Tibial artery (tissue), 4 donors: Measurements from ENCODE around the gene ROCK1.

Source experiments
- DNase-seq, 2 donors: peaks; one replicate each; pipeline ENCODE4 v3.0.0-alpha.2; 2019
- H3K27ac ChIP-seq, 2 donors: fragments of 200-600 bp; sonication (generic) in 1 of 2; 1 replicate in 1 of 2; 2 replicates in 1 of 2; pipeline ENCODE4 v1.5.1; 2018 to 2019; ENCODE audit warnings: mild to moderate bottlenecking in 1 of 2
- H3K27me3 ChIP-seq, 2 donors: fragments of 200-600 bp; sonication (generic) in 1 of 2; one replicate each; pipeline versions ENCODE4 v1.5.1 to v1.6.0; 2016 to 2019
- H3K36me3 ChIP-seq, 3 donors: fragments of 200-600 bp; sonication (generic) in 2 of 3; one replicate each; pipeline ENCODE4 v1.5.1; 2016 to 2019; ENCODE audit warnings: mild to moderate bottlenecking in 2 of 3
- H3K4me1 ChIP-seq, 4 donors: fragments of 200-600 bp; sonication (generic) in 2 of 4; 1 replicate in 3 of 4; 2 replicates in 1 of 4; pipeline ENCODE4 v1.5.1; 2016 to 2019
- H3K4me3 ChIP-seq, 2 donors: fragments of 200-600 bp; sonication (generic) in 1 of 2; 1 replicate in 1 of 2; 2 replicates in 1 of 2; pipeline ENCODE4 v1.5.1; 2018 to 2019; ENCODE audit warnings: mild to moderate bottlenecking in 2 of 2
- H3K9me3 ChIP-seq, 3 donors: fragments of 200-600 bp; sonication (generic) in 1 of 3; one replicate each; pipeline ENCODE4 v1.5.1; 2016 to 2019
- CTCF ChIP-seq, 2 experiments: fragments of 200-600 bp in 1 of 2; fragments of 450-650 bp in 1 of 2; IDR thresholded peaks; one replicate each; pipeline ENCODE4 v1.5.1; 2017 to 2019; ENCODE audit warnings: antibody characterized with exemption in 2 of 2, mild to moderate bottlenecking in 1 of 2, moderate library complexity in 1 of 2
- intact Hi-C: fragments of 100-400 bp; cut with DNase I; formaldehyde crosslinking; loops from one replicate; pipeline ENCODE4 v1.15.0; 2023; ENCODE audit warnings: low total_unique reads

Gene ROCK1

GRCh38 chr18:21056545-21056944, 55.1 kb downstream of the ROCK1 start:
- DNase-seq: no peak
- intact Hi-C loops: loop anchor here (10.0 kb wide), 1 partner anchor 52 kb away; no protein-coding TSS in a partner anchor
- no peaks in the 10 kb centered on the region for H3K9me3 ChIP-seq
- peaks cover 0 to 59% (median 23%) of the 10 kb centered on the region in 4 donors for H3K4me1 ChIP-seq
- H3K27me3 ChIP-seq: no peaks in the 10 kb centered on the region
- no peak overlapping the region for H3K4me3 ChIP-seq
- no peak overlapping the region for H3K27ac ChIP-seq
- no peak for TF ChIP-seq CTCF (IDR thresholded peaks at IDR 0.05)
- H3K36me3 ChIP-seq: no peaks in the 10 kb centered on the region

GRCh38 chr18:21054252-21054821, 57.3 kb downstream of the ROCK1 start:
- Histone ChIP-seq H3K4me3 (no peak overlapping the region), H3K36me3 (no peaks in the 10 kb centered on the region), H3K27ac (no peak overlapping the region), H3K4me1 (peaks cover 5 to 81% (median 39%) of the 10 kb centered on the region in 4 donors), H3K9me3 (no peaks in the 10 kb centered on the region), H3K27me3 (no peaks in the 10 kb centered on the region)
- intact Hi-C loops: loop anchor here (10.0 kb wide), 1 partner anchor 50 kb away; no protein-coding TSS in a partner anchor
- no peak for TF ChIP-seq CTCF (IDR thresholded peaks at IDR 0.05)
- no peak for DNase-seq

- TF ChIP-seq CTCF (IDR thresholded peaks at IDR 0.05): no peak
- no peaks in the 10 kb centered on the region for H3K27me3 ChIP-seq
- no peak for DNase-seq
- intact Hi-C loops: loop anchor here (10.0 kb wide), 1 partner anchor 48 kb away; no protein-coding TSS in a partner anchor
- peak overlapping the region; percentile 58 to 61 for H3K27ac ChIP-seq
- no peak overlapping the region for H3K4me3 ChIP-seq
- no peaks in the 10 kb centered on the region for H3K9me3 ChIP-seq
- H3K36me3 ChIP-seq: no peaks in the 10 kb centered on the region
- peaks cover 5 to 92% (median 43%) of the 10 kb centered on the region in 4 donors for H3K4me1 ChIP-seq
Measured at GRCh38 chr18:21053127-21053526, 58.5 kb downstream of the ROCK1 start.

GRCh38 chr18:21052385-21052784, 59.2 kb downstream of the ROCK1 start:
- Histone ChIP-seq H3K27me3 (no peaks in the 10 kb centered on the region), H3K27ac (peak overlapping the region; percentile 58 to 61), H3K9me3 (no peaks in the 10 kb centered on the region), H3K4me3 (no peak overlapping the region), H3K36me3 (no peaks in the 10 kb centered on the region), H3K4me1 (peaks cover 5 to 89% (median 43%) of the 10 kb centered on the region in 4 donors)
- DNase-seq: no peak
- TF ChIP-seq CTCF (IDR thresholded peaks at IDR 0.05): no peak
- intact Hi-C loops: loop anchor here (10.0 kb wide), 1 partner anchor 48 kb away; no protein-coding TSS in a partner anchor

GRCh38 chr18:21051620-21052019, 60.0 kb downstream of the ROCK1 start:
- Histone ChIP-seq H3K4me1 (peaks cover 5 to 89% (median 43%) of the 10 kb centered on the region in 4 donors), H3K27me3 (no peaks in the 10 kb centered on the region), H3K36me3 (no peaks in the 10 kb centered on the region), H3K27ac (peak overlapping the region; percentile 58 to 61), H3K4me3 (no peak overlapping the region), H3K9me3 (no peaks in the 10 kb centered on the region)
- intact Hi-C loops: loop anchor here (10.0 kb wide), 1 partner anchor 47 kb away; no protein-coding TSS in a partner anchor
- TF ChIP-seq CTCF (IDR thresholded peaks at IDR 0.05): no peak
- no peak for DNase-seq
